ENCODE data around the gene SLC35F1. TPM values are rescaled to one million over a fixed set of nuclear protein-coding genes. Genes with fewer than 3 reads are reported as not detected.

SLC35F1 gene
- total and polyA plus RNA-seq, 7 donors = 0.04 to 0.32 (median 0.14) TPM; not detected in 1

DNA sequence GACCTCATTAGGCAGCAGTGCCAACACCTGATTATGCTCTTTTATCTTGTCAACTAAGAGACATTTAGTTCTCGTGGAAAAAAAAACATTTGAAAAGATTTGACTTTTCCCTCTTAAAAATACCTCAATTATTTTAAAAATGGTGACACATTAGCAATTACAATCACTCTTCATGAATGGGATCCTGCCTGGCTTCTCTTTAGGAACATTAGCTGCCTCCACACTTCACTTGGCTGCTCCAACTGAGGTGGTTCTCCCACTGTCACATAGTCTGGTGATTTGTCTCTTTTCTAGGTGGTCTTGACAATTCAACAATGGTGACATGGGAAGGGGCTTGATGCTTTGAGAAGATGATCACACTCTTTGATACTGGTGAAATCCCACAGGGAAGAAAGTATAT is 26.2 kb upstream of the SLC35F1 start:
- ATAC-seq (no peak), DNase-seq (no peak)
- 42 to 54% (median 47%) methylated on average over 1 of the region's 1 CpG for WGBS, 3 donors
- Histone ChIP-seq H3K36me3 (ENCODE audit: insufficient read depth in 1 of 2, low read depth in 1 of 2) (no peaks in the 10 kb centered on the region), H3K4me3 (no peak overlapping the region), H3K27ac (no peak overlapping the region), H3K9me3 (no peaks in the 10 kb centered on the region), H3K4me1 (no peaks in the 10 kb centered on the region), H3K27me3 (ENCODE audit: insufficient read depth in 3 of 3, low read length in 2 of 3) (no peaks in the 10 kb centered on the region)
- TF ChIP-seq, protein P1, sequence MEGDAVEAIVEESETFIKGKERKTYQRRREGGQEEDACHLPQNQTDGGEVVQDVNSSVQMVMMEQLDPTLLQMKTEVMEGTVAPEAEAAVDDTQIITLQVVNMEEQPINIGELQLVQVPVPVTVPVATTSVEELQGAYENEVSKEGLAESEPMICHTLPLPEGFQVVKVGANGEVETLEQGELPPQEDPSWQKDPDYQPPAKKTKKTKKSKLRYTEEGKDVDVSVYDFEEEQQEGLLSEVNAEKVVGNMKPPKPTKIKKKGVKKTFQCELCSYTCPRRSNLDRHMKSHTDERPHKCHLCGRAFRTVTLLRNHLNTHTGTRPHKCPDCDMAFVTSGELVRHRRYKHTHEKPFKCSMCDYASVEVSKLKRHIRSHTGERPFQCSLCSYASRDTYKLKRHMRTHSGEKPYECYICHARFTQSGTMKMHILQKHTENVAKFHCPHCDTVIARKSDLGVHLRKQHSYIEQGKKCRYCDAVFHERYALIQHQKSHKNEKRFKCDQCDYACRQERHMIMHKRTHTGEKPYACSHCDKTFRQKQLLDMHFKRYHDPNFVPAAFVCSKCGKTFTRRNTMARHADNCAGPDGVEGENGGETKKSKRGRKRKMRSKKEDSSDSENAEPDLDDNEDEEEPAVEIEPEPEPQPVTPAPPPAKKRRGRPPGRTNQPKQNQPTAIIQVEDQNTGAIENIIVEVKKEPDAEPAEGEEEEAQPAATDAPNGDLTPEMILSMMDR (IDR thresholded peaks at IDR 0.05) = no peak
- intact Hi-C loops (cut with DNase I) = no loop called here

DNA sequence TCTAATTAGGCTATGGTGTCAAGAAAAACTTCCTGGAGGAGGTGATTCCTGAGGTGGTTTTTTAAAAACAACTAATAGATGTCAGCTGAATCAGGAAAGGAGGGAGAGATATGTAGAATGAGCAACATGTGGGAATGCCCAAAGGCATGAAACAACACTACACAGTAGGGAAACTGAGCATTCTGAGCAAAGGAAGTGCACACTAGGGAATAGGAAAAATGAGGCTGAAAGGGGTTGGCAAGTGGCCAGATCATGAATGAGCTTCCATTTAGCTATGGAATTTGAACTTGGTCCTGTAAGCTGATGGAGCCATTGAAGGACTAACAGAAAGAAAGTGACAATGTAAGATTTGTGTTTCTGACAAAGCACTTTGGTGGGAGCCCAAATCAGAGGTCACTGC is 16.9 kb upstream of the SLC35F1 start:
- TF ChIP-seq, protein P1 (IDR thresholded peaks at IDR 0.05) = no peak
- Histone ChIP-seq H3K27me3 (ENCODE audit: insufficient read depth in 3 of 3, low read length in 2 of 3) (peaks cover 0 to 5% (median 2%) of the 10 kb centered on the region in 3 donors), H3K36me3 (ENCODE audit: insufficient read depth in 1 of 2, low read depth in 1 of 2) (no peaks in the 10 kb centered on the region), H3K4me1 (no peaks in the 10 kb centered on the region), H3K27ac (no peak overlapping the region), H3K9me3 (no peaks in the 10 kb centered on the region), H3K4me3 (no peak overlapping the region)
- DNase-seq (no peak), ATAC-seq (no peak)
- intact Hi-C loops (cut with DNase I) = no loop called here

DNA sequence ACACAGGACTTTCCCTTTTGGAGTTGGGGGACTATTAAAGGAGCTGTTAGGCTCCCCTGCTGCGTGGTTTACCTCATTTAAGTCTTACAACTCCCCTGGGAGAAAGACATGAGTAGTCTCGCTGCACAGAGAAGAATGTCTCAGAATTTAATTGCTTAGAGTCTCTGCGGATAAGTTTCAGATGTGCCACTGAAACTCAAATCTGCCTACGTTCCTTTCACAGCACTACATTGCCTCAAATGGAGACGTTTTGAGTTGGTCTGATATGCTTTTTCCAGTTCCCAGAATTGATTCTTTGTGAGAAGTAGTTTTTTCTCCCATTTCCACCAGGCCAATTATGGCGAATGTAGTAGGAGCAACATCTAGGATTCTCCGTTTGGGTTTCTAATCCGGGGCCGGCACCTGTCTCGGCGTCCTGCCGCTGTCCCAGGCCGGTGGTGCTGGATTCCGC is 532 bp upstream of the SLC35F1 start:
- intact Hi-C loops (cut with DNase I) = no loop called here
- no peaks in the 10 kb centered on the region for H3K36me3 ChIP-seq (ENCODE audit: insufficient read depth in 1 of 2, low read depth in 1 of 2)
- H3K27ac ChIP-seq = no peak overlapping the region
- peaks cover 6% of the 10 kb centered on the region for H3K4me1 ChIP-seq
- peak overlapping the region; percentile 73 for H3K4me3 ChIP-seq
- no peaks in the 10 kb centered on the region for H3K9me3 ChIP-seq
- peak in 3 of 4 donors; percentile 20 to 76 (median 54) for ATAC-seq
- no peak for DNase-seq
- TF ChIP-seq, protein P1 (IDR thresholded peaks at IDR 0.05) = no peak
- peaks cover 4 to 66% (median 13%) of the 10 kb centered on the region in 3 donors for H3K27me3 ChIP-seq (ENCODE audit: insufficient read depth in 3 of 3, low read length in 2 of 3)
- WGBS, 3 donors = 3 to 5% (median 4%) methylated on average over 14 of the region's 14 CpGs

DNA sequence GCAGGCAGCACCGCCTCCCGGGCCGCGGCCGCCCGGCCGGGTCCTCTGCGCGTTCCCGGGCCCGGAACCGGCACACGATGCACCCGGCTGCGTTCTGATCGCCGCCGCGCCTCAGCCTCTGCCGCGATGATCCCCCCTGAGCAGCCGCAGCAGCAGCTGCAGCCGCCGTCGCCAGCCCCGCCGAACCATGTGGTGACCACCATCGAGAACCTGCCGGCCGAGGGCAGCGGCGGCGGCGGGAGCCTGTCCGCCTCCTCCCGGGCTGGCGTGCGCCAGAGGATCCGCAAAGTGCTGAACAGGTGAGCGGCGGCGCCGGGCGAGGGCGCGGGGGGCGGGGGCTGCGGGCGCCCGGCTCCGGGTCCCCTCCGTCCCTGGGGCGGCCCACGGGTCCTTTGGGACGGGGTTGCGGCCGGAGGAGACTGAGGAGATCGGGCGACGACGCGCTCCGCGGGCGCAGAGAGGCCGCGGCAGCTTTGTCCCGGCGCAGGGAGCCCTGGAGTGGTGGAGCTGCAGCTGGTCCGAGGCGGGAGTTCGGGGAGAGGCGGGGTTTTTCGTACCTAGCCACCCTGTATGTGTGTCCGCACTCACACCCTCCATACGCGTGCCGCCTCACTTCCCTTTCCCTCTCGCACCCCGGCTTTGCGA is 659 bp downstream of the SLC35F1 start:
- no peaks in the 10 kb centered on the region for H3K36me3 ChIP-seq (ENCODE audit: insufficient read depth in 1 of 2, low read depth in 1 of 2)
- DNase-seq = peak in 1 of 2 donors; percentile 10
- peak overlapping the region; percentile 73 for H3K4me3 ChIP-seq
- H3K9me3 ChIP-seq = no peaks in the 10 kb centered on the region
- TF ChIP-seq, protein P1 (IDR thresholded peaks at IDR 0.05) = no peak
- peak in 3 of 4 donors; percentile 4 to 17 (median 16) for ATAC-seq
- H3K27ac ChIP-seq = no peak overlapping the region
- peaks cover 6% of the 10 kb centered on the region for H3K4me1 ChIP-seq
- intact Hi-C loops (cut with DNase I) = no loop called here
- peaks cover 4 to 63% (median 13%) of the 10 kb centered on the region in 3 donors for H3K27me3 ChIP-seq (ENCODE audit: insufficient read depth in 3 of 3, low read length in 2 of 3)
- WGBS, 3 donors = 0 to 1% (median 0%) methylated on average over 56 to 81 of the region's 81 CpGs
